Neural cell (in vitro differentiated cells): ENCODE data around the gene PARP8. TPM values are rescaled to one million over a fixed set of nuclear protein-coding genes. Genes with fewer than 3 reads are reported as not detected.

ENCODE experiments used
- H2AFZ ChIP-seq: fragments of 200-600, 300-800 bp; sonication (generic), shearing (Covaris generic); 2 replicates; pipeline ENCODE4 v1.6.0; 2014; ENCODE audit warnings: low read depth, mild to moderate bottlenecking, antibody characterized with exemption, low read length, moderate library complexity
- H3F3A ChIP-seq: fragments of 200-600 bp; shearing (Covaris generic); 2 replicates; pipeline ENCODE4 v1.6.1; 2016; ENCODE audit warnings: mild to moderate bottlenecking, moderate library complexity, mixed read lengths, antibody characterized with exemption, low read length; ENCODE audit not compliant: insufficient read depth, poor library complexity, severe bottlenecking
- H3K27ac ChIP-seq: fragments of 200-600, 300-800 bp; sonication (generic), shearing (Covaris generic); 2 replicates; pipeline ENCODE4 v1.5.1; 2014; ENCODE audit warnings: mild to moderate bottlenecking, low read length, moderate library complexity
- H3K27me3 ChIP-seq: fragments of 300-800, 200-600 bp; sonication (generic), shearing (Covaris generic); 2 replicates; pipeline ENCODE4 v1.6.0; 2014; ENCODE audit warnings: mild to moderate bottlenecking, low read depth, low read length, moderate library complexity; ENCODE audit not compliant: insufficient read depth
- H3K36me3 ChIP-seq: fragments of 300-800, 200-600 bp; sonication (generic), shearing (Covaris generic); 2 replicates; pipeline ENCODE4 v1.5.1; 2014; ENCODE audit warnings: mild to moderate bottlenecking, antibody characterized with exemption, low read length, moderate library complexity; ENCODE audit not compliant: insufficient read depth
- H3K4me2 ChIP-seq: fragments of 300-800, 200-600 bp; sonication (generic), shearing (Covaris generic); 2 replicates; pipeline ENCODE4 v1.6.0; 2014; ENCODE audit warnings: mild to moderate bottlenecking, low read length
- H3K4me3 ChIP-seq: fragments of 300-800, 200-600 bp; sonication (generic), shearing (Covaris generic); 2 replicates; pipeline ENCODE4 v1.5.1; 2014; ENCODE audit warnings: mild to moderate bottlenecking, low read length, moderate library complexity
- H3K79me2 ChIP-seq: fragments of 200-600 bp; shearing (Covaris generic); replicated peaks from 2 replicates; pipeline ENCODE4 v1.6.0; 2014; ENCODE audit warnings: mild to moderate bottlenecking, low read length, moderate library complexity; ENCODE audit not compliant: insufficient read depth
- H3K9ac ChIP-seq: fragments of 300-800, 200-600 bp; sonication (generic), shearing (Covaris generic); 2 replicates; pipeline ENCODE4 v1.6.1; 2016; ENCODE audit warnings: mild to moderate bottlenecking, low read length, mixed read lengths
- H3K9me2 ChIP-seq: fragments of 200-600 bp; shearing (Covaris generic); 2 replicates; pipeline ENCODE4 v1.6.1; 2016; ENCODE audit warnings: mild to moderate bottlenecking, low read length, mixed read lengths; ENCODE audit not compliant: insufficient read depth
- H3K9me3 ChIP-seq: fragments of 200-600, 300-800 bp; sonication (generic), shearing (Covaris generic); 2 replicates; pipeline ENCODE4 v1.6.1; 2016; ENCODE audit warnings: mild to moderate bottlenecking, mixed run types, low read length, moderate library complexity, mixed read lengths
- H4K20me1 ChIP-seq: fragments of 200-600 bp; shearing (Covaris generic); 2 replicates; pipeline ENCODE4 v1.6.1; 2016; ENCODE audit warnings: mild to moderate bottlenecking, mixed run types; ENCODE audit not compliant: insufficient read depth
- CTCF ChIP-seq: fragments of 450-650 bp; IDR thresholded peaks from 2 replicates; pipeline ENCODE4 v1.5.1; 2014; ENCODE audit warnings: antibody characterized with exemption, mild to moderate bottlenecking, moderate library complexity; ENCODE audit not compliant: poor library complexity, severe bottlenecking
- EP300 ChIP-seq: fragments of 450-650 bp; conservative IDR thresholded peaks from 2 replicates; pipeline ENCODE4 v1.6.1; 2014; ENCODE audit warnings: antibody characterized with exemption, mild to moderate bottlenecking, moderate library complexity; ENCODE audit not compliant: poor library complexity, severe bottlenecking
- EZH2 ChIP-seq: fragments of 200-600, 300-800 bp; shearing (Covaris generic), sonication (generic); IDR thresholded peaks from 2 replicates; pipeline ENCODE4 v1.6.1; 2014; ENCODE audit warnings: antibody characterized with exemption, low read length, borderline replicate concordance, mild to moderate bottlenecking; ENCODE audit not compliant: insufficient read depth, poor library complexity, severe bottlenecking
- MXI1 ChIP-seq: fragments of 450-650 bp; conservative IDR thresholded peaks from 2 replicates; pipeline ENCODE4 v1.6.1; 2014; ENCODE audit warnings: antibody characterized with exemption, mild to moderate bottlenecking; ENCODE audit not compliant: poor library complexity, severe bottlenecking
- POLR2AphosphoS5 ChIP-seq: IDR thresholded peaks from 2 replicates; pipeline ENCODE4 v1.6.1; 2012
- RAD21 ChIP-seq: fragments of 450-650 bp; conservative IDR thresholded peaks from 2 replicates; pipeline ENCODE4 v1.6.1; 2014; ENCODE audit warnings: antibody characterized with exemption, mild to moderate bottlenecking, moderate library complexity
- REST ChIP-seq: IDR thresholded peaks from 2 replicates; pipeline ENCODE4 v1.6.1; 2012; ENCODE audit warnings: borderline replicate concordance
- SMC3 ChIP-seq: fragments of 450-650 bp; conservative IDR thresholded peaks from 2 replicates; pipeline ENCODE4 v1.6.1; 2014; ENCODE audit warnings: antibody characterized with exemption, mild to moderate bottlenecking, moderate library complexity; ENCODE audit not compliant: poor library complexity
- TAF1 ChIP-seq: IDR thresholded peaks from 2 replicates; pipeline ENCODE4 v1.6.1; 2012; ENCODE audit warnings: low read depth
- polyA plus RNA-seq: library from polyadenylated mRNA; depleted of rRNA; stranded (reverse); fragments of >200 nt; gene quantifications from 2 replicates; pipeline ENCODE4 v1.2.3, GENCODE V29; 2014

PARP8 gene
- polyA plus RNA-seq, 1 donor from 2014 or later: 29.9 TPM

GRCh38 chr5:50886657-50887345 is 220.4 kb downstream of the PARP8 start:
- Histone ChIP-seq H3K27ac (no peak overlapping the region), H3F3A (no peaks in the 10 kb centered on the region), H3K79me2 (no peaks in the 10 kb centered on the region), H3K9ac (no peak overlapping the region), H3K4me2 (no peak overlapping the region), H4K20me1 (no peaks in the 10 kb centered on the region), H3K9me2 (no peaks in the 10 kb centered on the region), H2AFZ (no peak overlapping the region), H3K4me3 (no peak overlapping the region), H3K27me3 (no peaks in the 10 kb centered on the region), H3K9me3 (no peaks in the 10 kb centered on the region), H3K36me3 (no peaks in the 10 kb centered on the region)
- TF ChIP-seq MXI1 (no peak), POLR2AphosphoS5 (no peak), EP300 (no peak), RAD21 (no peak), CTCF (no peak), TAF1 (no peak), REST (peak; percentile 61)

GRCh38 chr5:50887889-50888633 is 221.6 kb downstream of the PARP8 start:
- Histone ChIP-seq H3K4me3 (no peak overlapping the region), H4K20me1 (no peaks in the 10 kb centered on the region), H3K27me3 (no peaks in the 10 kb centered on the region), H3K4me2 (no peak overlapping the region), H3F3A (no peaks in the 10 kb centered on the region), H3K9ac (no peak overlapping the region), H3K79me2 (no peaks in the 10 kb centered on the region), H3K36me3 (no peaks in the 10 kb centered on the region), H2AFZ (no peak overlapping the region), H3K27ac (no peak overlapping the region), H3K9me2 (no peaks in the 10 kb centered on the region), H3K9me3 (no peaks in the 10 kb centered on the region)
- TF ChIP-seq SMC3 (no peak), POLR2AphosphoS5 (no peak), RAD21 (no peak), EZH2 (no peak), REST (no peak), TAF1 (no peak), MXI1 (no peak), EP300 (no peak), CTCF (no peak)
